ENCODE data around the gene HPS1.
A peak's percentile ranks its signal among the peaks of the same experiment; 100 is the strongest.

HPS1 gene

DNA sequence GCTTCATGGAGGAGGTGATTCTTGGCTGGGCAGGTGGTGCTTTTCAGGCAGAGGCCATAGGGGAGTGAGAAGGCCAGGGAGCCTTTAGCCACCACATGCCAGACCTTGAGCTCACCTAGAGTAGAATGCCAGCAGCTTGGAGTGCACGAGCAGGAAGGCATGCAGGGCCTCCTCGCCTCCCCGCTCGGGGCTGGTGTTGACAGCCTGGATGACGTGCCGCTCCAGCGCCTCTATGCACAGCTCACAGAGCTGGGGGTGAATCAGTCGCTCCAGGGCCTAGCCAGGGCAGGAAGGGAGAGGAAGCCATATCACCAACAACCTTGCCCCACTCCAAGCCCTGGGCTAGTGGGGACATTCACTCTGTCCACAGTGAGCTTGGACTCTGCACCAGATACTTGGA lies 15.7 kb downstream of the HPS1 start:
- DNase-seq: no peak

DNA sequence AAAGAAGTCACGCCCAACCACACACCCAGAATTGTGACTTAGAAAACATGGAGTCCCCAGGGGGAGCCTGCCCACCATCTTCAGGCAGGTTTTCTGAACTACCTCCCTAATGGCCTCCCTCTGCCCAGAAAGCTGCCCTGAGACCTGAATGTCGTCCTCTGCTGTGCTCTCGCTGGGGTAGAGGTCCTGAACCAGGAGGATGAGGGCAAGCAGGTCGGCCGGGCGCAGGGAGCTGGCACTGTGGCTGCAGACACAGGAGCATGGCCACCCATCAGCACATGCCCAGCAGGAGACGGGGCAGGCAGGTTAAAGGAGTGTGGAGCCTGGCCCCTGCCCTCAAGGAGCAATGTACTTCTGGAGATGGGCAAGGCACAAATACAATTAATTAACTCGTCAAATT lies 16.3 kb downstream of the HPS1 start:
- DNase-seq: no peak

DNA sequence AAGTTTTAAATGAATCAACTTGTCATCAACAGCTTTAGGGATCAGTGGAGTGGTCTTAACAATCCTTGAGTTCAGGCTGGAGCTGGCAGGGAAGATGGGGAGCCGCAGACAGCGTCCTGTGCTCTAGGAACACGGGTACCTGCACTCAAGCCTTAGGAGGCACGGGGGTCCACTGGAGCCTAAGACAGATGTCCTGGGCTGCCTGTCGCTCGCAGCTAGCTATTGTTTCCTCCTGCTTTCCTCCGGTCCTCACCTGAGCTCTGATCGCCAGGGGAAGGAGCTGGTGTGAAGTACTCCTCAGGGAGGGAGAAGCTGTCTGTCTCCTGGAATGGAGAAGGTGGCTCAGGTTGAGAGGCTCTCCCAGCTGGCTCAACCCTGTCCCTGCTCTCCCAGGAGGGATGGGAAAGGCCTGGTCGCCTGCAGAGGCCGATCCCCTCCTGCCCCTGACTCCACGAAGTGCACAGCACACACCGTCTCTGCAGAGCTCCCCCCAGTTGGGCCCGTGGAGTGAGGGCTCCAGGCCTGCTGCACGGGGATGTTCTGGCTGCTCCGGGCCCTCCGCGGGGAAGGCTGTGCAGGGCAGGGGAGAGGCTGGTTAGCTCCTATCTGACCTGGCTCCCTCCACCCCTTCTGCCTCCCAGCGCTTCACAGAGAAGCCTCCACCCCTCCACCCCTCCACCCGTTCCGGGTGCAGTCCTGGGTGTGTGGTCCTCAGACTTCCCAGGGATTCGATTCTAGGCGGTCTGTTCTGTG lies 17.2 kb downstream of the HPS1 start:
- DNase-seq: no peak

DNA sequence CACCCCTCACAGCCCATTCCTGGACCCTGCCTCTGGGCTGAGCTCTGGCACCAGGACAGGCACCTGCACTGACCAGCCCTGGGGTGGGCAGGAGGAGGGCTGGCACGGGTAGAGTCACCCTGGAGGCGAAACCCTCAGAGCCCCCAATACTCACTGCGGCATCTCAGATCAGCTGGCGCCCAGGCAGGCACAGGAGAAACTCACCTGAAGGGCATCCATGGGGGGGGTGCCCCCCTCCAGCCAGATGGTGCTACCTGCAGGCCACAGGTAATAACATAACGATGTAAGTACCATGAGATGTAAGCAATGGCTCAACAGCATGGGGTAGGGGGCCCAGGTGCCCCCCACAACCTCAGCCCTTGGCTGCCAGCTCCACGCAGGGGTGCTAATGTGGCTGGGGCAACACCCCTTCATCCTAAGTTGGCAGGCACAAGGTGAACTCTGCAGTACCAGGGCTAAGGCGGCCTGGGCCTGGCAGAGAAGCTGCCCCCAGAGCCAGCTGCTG lies 19.7 kb downstream of the HPS1 start:
- no peak for DNase-seq

DNA sequence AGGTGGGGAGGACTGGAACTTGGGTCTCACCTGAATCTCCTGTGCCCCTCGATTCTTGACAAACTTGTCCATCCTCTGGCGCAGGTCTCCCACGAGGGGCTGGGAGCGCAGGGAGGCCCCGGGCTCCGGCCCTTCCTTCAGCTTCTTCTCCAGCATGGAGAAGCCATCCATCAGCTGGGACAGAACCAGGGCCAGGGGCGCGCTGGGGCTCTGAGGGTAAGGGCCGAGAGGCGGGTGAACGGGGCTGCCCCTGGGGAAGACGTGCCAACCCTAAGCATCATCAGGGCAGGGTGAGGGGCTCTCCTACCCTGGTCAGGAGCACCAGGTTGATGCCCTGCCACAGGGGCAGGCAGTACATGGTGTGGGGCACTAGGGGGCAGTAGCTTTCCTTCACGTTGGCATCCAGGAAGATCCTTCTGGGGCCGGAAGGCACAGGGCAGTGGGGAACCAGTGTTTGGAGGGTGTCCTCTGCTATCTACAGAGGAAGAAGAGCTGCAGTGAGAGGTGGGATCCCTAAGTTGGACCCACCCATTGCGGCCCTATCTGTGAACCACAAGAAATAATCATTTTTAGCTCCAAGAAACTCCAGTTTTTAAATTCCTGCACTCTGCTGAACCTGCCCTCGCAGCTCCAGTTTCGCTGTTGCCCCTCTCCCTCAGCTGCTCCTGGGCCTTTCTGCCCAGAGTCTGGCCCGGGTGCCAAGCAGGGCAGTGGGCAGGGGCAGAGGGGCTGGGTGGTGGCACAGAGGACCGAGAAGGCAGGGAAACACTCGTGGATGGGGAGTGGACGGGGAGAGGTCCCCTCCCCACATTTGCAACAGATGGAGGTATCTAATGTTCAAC lies 21.0 kb downstream of the HPS1 start:
- peak; percentile 55 for DNase-seq

DNA sequence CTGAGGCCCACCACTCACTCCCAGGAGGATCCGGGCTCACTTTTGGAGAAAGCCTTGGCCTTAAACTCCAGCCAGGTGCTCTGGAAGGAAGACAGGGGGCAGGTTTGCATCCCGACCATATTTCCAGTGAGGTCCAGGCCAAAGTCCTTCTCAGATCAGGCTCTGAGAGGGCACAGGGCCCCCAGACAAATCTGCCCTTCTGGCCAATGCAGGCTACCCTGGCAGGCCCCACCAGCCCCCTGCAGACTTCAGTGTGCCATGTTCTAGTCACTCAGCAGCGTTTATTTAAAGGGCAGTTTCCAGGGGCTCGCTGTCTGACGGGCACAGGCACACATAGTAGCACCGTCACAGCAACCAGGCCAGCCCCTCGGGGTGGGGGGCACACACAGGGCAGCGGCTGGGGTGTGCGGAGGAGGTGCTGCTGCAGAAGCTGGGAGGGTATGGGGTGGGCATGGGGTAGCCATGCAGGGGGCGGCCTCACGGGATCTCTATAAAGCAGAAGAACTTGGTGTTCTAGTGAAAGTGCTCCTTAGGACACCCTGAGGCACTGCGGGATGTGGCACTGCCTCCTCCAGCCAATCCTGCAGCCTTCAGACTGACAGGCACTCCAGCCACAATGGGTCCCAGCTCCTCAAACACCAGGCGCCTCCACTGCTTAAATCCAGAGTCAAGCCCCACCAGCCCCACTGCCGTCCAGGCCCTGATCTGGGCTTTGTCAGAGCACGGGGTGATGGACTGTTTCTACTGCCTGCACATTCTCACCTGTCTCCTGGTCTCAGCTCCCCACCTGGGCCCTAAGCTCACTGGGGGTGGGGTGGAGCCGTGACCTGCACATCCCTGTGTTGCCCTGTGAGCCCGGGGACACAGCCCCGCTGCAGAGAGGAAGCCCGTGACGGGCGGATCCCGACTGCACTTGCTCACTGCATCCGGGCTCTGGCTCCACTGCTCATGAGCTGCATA lies 22.2 kb downstream of the HPS1 start:
- DNase-seq: no peak

DNA sequence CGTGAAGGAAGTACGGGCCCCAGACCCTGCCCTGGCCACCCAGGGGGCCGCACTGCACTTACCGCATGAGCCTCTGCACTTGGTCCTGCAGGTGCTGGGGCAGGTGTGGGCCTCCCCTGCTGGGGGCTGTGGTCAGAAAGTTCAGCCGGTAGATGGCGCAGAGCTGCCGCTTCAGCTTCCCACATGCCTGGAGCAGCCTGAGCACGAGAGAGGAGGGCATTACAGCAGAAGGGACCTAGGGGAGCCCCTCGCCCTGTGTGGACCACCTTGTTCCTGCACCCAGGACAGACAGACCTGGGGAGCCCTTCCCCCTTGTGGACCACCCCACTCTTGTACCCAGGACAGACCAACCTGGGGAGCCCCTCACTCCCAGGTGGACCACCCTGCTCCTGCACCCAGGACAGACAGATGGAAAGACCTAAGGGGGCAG lies 23.0 kb downstream of the HPS1 start:
- no peak for DNase-seq

DNA sequence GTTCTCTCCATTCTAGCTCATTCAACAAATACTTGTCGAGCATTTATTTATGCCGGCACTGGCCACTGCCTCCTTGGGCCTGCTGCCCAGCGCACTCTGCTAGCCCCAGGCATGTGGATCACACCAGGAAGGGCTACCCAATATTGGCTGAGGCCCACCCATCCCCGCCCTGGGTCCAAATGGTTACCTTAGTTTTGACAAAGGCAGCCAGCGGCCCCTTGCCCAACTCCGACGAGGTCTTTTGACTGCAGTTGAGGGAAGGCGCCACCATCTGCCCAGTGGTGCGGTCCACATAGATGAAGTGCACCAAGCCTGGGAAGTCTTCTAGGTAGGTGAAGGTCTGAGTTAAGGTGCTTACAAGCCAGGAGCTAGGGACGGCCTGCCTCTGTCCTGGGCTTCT lies 24.6 kb downstream of the HPS1 start:
- DNase-seq: no peak

DNA sequence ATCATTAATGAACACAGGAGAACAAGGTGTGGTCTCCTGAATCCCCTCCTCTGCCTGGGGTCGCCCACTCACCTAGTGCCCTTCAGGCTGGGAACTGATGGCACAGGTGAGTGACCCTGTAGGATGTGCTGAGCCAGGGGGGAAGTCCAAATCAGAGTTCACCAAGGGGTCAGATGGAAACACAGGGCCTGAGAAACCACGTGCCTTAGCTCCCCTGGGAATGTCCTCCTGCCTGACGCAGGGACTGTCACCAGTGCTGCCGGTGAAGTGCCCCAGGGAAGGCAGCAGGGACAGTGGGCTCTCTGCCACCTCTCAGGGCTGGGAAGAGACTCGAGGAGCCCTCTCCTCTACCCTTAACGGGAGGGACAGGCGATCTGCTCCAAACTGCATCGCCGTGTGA lies 25.9 kb downstream of the HPS1 start:
- no peak for DNase-seq

DNA sequence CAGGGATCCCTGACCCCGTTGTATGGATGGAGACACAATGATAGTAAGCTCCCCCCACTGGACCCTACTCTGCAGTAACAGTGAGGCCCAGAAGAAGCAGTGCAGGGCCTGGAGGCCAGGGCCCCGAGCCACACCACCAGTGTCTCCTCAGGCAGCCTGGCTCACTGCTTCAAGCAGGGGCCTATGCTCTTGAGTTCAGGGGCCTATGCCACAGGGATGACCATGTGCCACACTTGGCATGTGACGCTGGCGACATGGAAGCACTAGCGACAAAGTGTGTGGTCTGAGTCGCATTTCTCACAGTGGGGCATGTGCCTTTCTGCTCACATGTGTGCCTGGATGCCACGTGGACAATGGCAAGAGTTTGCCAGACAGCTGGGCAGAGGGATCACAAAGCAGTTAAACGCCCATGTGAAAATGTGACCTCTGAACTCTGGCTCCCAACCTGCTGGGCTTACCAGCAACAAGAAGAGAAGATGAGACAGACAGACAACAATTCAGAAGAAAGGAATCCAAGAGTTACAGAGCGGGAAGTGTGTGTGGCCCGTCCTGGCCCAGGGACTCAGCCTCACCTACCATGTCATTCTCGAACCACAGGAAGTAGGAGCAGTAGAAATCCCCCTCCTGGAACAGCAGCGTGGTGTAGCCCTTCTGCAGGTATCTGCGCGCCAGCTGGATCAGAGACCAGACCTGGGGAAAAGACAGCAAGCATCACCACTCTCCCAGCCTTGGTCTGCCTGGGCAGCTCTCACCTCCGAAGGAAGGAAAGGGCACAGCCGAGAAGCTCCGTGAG lies 27.1 kb downstream of the HPS1 start:
- no peak for DNase-seq

DNA sequence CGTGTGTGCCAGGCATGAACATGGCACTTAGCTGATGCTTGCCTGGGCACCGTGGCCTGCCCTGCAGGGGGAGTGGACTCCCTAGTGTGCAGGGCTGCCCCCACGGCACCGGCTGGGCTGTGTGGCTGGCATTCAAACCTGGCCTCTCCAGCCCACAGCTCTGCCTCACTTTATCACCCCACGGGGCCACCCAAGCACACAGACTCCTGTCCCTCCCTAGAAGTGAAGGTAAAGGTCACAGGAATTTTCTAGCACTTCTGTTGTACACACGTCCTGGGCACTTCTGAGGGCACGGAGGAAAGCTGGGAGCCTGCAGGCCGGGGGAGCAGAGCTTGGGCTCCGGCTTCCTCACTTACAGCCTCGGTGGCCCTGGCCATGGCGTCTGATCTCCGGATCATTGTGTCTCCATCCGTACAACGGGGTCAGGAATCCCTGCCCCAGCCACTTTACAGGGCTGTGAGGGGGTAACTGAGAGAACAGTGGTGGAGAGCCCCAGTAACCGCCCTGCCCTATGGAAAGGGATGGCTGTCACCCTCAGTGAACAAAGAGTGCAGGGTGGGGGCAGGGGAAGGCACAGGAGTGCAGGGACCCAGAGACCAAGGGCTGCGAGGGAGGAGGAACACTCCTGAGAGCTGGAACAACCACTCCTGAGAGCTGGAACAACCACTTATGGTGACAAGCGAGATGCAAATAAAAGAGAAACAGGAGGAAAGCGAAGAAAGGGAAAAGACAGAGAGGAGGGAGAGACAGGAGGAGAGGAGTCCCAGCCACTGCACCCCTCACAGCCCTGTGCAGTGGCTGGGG lies 27.9 kb downstream of the HPS1 start:
- DNase-seq: no peak

DNA sequence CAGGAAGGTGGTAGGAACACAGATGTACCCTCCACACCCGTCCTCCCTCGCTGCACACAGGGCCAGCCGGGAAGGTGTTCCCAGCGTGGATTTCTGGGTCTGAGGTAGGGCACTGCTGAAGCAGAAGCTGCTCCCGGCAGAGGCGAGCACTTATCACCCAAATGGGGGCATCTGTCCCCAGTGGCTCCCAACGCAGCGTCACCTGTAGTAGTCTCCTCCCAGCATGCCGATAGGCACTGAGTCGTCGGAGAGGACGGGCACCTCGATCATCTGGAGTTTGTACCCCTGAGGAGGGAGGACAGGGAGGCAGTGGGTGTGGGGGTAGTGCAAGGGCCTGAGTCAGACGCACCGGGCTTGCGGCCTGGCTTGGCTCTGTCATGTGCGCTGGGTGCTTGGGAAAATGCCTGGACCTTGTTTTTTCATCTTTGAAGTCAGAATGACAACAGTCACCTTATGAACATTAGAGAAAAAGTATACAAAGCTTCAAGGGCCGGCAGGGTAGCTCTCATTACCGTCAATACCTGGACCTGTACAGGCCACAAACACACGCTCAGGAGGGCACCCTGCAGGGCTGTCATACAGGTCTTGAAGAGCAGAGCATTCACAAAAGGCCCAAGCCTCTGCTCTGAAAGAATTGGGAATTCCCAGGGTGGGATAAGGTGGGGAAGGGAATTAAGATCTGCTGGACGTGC lies 28.6 kb downstream of the HPS1 start:
- no peak for DNase-seq

DNA sequence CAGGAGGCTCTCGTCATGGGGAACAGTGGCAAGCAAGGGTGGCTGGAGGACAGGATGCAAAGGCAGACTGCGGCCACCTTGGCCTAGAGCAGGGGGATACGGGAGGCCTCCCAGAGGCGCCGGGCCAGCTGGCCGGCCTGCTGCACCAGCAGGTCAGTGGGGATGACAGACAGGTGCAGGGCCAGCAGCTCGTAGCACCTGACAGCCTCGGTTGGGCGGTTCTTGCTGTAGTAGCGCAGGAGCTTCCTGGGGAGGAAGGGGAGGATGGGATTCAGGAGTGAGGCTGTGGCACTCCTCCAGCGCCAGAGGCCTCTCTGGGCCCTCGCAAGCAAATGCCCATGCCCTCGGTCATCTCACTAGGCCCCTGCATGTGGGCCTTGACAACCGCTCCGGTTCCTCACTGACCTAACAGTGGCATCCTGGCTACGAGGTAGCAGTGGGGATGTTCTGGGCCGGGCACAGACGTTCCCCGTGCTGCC lies 29.2 kb downstream of the HPS1 start:
- DNase-seq: no peak

DNA sequence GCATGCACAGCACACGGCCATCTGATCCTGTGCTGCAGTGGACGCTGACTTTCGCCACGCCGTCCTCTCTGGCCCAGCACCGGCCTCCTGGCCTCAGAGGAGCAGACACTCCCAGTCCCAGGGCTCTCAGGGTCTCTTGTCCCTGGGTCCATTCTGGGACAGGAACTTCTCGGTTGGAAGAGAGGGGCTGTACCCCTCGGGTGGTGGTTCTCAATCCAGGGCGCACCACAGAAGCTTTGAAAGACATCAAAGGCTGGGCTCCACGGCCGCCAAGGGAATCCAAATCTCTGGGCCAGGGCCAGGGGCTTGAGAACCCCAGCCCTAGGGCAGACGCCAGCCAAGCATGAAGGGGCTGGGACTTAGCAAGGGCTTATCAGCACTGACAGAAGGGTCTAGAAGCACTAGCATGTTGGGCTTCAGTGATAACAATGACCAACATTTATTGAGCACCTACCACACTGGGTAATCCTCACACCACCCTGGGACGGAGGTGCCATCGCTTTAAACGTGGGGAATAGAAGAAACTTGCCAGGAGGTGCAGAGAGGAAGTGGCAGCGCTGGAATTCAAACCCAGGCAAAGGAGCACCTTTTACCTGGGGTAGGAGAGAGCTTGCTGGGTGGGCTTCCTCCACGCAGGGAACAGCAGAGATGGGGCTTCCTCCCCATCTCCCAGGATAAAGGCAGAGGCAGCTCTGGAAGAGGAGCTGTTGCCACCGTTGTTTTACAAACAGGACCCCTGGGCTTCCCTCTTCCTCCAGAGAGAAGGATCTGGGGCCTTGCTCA lies 29.9 kb downstream of the HPS1 start:
- no peak for DNase-seq

DNA sequence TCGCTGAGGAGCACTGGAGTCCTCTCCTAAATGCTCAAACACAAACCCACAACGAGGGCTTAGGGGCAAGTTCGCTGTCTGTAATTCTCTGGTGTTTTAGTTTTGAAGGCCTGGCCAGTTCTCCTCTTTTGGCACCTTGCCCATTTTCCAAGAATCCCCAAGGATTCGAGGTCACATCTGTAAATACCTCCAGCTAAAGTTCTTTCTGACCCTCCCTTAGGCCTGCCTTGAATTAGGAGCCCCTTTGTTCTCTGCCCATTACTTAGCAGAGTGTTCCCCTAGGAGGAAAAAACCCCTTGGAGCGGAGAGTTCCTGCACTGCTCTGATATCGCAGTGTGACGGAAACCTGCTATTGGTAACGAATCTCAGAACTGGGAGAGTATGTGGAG lies 31.0 kb downstream of the HPS1 start:
- DNase-seq: no peak

DNA sequence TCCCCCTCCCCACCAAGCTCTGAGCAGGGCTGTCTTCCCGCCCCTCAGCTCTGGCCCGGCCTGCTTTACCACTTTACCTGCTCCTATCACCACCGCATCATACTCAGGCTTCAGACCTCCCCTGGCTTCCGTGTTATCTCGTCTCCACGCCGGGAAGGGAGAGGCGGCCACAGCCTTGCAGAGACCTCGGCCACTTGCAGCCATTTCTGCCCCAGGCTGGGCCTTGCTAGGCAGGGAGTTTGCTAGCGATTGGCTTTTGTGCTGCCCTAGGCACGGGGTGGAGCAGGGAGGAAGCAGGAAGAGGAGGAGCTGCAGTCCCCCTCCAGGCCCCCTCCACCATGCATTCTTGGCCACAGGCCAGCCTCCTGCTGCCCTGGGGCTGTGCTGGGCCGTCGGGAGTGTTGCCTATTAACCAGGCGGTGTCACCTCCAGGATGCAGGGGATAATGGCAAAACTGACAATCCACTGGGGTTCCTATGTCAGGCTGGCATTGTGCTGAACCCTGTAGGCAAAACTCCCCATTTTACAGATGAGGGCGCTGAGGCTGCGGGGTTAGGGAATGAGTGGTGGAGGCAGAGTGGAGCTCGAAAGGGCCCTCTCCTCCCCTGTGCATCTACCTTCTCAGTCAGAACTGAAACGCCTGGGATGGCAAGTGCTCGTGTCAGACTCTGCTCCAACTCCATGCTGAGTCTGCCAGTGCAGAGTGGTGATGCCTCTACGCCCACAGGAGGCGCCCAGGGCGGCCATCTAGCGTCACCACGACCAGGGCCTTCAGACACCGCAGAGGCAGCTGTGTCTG lies 31.6 kb downstream of the HPS1 start, which contains the start of gene PYROXD2:
TSS of gene PYROXD2 (minus strand) at position 251 of the 799 bp plus-strand sequence. CDS start at position 204, 47 bp downstream.
- DNase-seq: peak; percentile 37

DNA sequence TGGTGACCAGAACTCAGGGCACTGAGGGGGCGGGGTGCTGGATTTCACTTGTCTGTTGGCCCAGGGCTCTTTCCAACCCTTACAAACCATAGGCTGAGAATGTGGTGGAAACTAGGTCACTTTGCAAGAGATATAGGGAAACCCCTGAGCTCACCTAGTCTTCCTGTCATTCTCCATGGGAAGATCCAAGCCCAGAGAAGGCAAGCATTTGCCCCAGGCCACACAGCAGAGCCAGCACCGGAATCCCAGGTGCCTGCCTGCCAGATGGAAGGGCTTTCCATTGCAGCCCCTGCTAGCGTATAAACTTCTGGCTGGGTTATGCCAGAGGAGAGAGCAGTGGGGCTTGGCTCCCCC lies 32.2 kb downstream of the HPS1 start:
- DNase-seq: no peak

DNA sequence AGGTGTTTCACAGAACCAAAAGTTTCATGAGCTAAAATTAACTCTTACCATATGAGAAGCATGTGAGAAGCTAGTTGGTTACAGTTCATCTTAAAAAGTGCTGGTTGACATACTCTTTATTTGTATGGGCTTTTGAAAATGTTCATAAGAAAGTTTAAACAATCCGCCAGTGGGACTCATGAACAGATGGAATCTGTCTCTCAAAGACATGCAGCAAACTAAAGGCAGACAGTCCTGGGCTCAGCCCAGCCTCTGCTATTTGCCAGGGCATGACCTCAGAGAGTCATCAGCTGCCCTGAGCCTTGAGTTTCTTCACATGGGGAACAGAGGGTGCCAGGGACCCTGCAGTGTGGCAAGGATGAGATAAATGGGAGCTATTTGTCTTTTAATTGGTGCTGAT lies 35.0 kb downstream of the HPS1 start:
- no peak for DNase-seq

DNA sequence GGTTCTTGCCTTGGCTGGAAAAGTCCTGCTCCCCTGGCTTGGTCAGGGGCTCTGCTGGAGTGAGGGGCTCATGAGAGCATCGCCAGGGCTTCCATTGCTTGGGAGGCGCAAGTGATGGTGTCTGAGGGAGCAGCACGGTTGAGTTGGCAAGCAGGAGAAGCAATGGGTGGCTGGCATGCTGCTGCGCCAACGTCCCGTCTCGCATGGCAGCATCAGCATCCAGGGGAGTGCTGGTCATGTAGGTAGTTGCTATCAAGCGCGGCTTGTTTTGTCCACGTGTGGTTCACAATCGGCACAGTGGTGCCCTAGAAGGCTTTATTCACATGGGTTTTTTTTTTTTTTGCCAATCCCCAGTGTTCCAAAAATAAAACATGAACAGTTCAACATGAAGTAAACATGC lies 35.6 kb downstream of the HPS1 start:
- DNase-seq: no peak

Measured in stimulated activated CD4-positive, alpha-beta T cell treated with anti-CD3 and anti-CD28 coated beads, Interleukin-4, amount 100 ng/mL, for 24 hours (primary cell).